ENCODE measurements around the gene KCNC4. TPM values are rescaled to one million over a fixed set of nuclear protein-coding genes. Genes with fewer than 3 reads are reported as not detected.

The KCNC4 gene
- total RNA-seq, 1 experiment from 2014 or later, result 0.48 TPM

DNA sequence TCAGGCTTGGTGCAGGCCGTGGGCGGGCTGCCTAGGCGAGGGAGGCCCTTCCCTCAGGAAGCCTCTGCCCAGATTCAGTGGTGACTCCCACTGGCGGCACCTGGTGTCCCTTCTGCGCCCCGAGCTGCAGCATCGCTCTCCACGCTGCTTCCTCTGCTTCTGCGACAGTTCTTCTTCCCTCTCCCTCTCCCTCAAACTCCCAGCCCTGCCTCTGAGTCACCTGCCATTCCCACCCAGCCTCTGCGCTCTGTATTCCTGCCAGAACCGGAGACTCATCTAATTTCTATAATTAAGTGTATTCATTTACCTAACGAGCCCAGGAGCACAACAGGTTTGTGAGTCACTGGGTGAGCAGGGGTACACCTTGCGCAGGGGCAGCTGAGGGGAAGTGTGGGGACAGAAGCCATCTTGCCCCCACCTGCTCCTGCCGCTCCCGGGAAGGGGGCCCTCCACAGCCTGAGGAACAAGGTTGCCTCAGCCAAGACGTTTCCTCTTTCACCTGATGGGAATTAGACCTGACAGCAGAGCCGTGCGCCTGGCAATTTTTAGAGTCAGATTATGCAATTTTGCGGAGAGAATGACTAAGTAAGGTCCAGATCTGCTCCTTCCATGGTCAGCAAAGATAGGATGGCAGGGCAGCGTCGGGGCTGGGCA lies 19.4 kb downstream of the KCNC4 start:
- no peak for DNase-seq (ENCODE audit: low spot score)

DNA sequence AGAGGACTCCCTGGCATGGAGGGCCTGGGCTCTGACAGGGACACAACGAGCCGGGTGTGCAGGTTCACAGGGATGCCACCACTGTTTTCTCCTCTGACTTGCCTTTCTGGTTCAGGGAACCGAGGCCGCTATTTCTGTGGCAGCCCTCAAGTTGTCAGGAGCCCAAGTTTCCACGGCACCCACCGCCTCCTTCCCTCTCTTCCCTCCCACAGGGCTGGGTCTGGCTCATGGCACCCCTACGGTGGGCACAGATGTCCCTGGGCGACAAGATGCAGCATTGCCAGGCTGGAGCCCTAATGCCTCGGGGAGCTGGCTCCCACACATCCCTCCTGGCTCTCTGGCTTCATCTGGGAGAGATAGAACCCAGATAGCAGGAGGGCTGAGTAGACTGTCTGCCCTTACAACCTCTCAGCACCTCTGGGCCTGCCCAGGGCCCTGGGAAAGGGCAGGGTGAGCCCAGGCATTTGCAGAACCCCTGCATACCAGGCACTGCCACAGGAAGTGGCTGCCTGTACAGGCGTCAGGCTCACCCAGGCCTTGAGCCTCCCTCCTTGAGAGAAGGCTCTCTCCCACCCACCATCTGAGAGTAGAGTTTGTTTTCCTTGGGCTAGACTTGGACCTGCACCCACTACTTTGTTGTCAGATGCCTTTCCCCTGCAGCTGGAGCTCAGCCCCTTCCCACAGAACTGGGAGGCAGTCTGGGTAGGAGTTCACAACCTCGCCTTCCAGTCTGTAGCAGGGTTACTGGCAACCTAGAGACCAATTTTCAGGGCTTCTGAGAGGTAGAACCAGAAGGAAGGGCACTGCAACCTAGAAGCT lies 20.5 kb downstream of the KCNC4 start:
- no peak for DNase-seq (ENCODE audit: low spot score)

DNA sequence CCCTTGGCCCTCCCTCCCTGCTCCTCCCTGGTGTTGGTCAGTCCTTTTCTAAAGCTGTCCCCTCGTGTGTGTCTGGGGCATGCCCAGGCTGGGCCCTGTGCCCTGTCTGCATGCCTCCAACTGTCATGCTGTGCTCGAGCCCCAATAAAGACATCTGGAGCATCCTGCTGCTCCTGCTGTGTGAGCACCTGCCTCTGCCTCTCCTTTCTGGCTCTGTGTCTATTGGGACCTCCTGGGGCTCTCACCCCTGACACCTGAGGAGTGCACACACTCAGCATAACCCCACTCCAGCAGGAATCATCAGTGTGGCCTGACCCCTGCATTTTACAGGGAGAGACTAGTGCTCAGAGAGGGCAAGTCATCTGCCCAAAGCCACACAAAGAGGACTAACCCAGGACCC lies 23.7 kb downstream of the KCNC4 start:
- DNase-seq (ENCODE audit: low spot score), result no peak

DNA sequence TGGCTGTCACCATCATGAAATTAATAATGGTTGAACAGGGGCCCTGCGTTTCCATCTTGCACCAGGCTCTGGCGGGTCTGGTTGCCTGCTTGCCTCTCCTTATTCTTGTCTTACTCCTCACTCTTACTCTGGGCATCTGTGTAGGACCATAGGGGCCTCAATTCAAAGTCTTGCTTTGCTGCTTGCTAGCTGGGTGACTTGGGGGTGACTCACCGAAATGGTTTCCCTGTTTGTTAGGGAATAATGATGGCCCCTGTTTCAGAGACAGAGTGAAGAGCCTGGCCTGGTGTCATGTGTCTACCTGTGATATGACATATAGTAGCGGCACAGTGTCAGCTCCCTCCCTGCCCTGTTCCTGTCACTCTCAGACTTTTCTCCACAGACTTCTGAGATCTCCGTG lies 24.6 kb downstream of the KCNC4 start:
- DNase-seq (ENCODE audit: low spot score), result no peak

DNA sequence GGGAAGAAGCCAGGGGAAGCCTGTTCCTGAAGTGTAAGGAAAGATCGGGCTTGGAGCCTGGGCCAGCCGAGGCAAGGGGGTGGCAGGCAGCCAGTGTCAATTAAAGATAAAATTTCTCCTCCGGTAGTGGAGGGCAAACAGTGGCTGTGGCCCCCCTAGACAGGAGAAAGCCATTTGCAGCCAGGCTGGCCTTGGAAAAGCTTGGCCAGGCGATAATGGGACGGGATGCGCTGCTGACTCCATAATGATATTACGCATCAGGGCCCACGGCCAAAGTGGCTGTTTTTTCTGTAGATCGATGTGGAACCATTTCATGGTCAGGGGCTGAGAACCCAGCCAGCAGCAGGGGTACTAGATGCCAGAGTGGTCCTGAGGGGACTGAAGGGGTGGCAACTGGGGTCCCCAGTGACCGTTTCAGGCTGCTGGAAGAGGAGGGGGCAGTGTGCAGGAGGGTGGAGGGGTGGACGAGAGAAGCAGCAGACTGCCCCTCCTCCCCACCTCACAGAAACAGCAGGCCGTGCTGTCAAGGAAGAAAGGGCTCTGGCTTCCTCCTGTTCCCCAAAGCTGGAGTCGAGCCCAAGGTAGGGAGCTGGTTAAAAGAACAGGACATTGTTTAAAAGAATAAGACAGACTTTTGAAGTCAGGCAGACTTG lies 25.2 kb downstream of the KCNC4 start:
- DNase-seq (ENCODE audit: low spot score), result no peak

DNA sequence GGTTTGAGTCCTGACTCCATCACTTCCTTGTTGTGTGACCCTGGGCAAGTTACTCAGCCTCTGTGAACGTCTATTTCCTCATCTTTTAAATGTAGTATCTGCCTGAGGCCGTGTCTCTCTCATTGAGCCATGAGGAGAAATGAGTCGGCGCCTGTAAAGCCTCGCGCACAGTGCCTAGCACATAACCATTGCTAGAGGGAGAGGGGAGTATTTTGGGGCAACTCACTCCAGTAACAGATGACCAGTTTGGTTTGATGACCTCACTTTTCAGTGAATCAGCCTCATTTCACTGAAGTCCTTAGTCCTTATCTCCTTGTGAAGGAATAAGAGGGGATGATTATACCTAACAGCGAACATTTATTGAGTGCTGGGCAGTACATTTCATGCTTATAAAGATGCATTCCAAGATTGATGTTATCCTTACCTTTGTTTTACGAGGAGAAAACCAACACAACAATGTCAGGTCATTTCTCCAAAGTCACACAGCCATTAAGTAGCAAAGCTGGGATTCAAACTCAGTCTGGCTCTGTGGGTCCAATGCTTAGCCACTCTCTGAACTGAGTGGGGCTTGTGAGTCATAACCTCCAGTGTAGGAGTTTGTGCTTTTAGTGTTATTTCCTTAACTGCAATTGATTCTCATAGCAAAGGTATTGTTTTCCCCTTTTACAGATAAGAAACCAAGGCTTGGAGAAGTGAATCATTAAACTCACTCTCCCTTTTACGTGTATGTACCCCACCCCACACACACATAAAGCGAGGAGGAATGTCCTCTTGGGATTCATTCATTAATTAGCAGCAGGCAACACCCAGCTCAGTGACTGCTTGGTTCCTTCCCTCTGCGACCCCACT lies 25.9 kb downstream of the KCNC4 start:
- no peak for DNase-seq (ENCODE audit: low spot score)

DNA sequence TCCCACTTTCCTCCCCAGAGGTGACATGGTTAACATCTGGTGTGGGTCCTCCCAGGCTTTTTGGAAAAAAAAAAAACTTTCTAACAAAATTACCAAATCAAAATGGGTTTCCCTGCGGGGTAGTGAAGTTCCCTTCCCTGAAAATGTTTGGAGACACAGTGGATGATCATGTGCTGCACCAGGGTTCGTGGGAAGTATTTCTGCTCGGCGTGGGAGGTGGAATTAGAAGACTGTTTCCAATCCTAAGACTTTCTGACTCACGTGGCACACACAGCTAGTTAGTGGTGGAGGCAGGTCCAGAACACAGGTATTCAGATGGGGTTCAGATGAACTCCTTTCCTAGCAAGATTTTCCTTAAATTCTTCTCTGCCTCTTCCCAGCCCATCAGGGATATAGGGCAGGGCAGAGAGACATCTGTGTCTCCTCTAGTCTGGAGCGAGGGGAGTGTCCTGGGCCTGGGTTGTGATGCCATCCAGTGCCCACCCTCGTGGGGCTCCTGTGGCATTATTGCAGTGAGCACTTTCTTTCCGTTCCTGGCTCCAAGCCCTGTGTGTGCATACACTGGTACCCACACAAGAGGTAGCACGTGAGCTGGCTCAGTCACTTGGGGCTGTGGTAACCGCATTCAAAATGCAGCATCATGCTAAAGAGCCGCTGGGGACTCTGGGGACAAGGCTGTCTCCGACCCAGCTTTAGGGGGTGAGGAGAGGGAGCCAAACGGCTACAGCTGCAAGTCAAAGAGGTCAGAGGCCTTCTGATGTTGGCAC lies 27.5 kb downstream of the KCNC4 start:
- DNase-seq (ENCODE audit: low spot score), result no peak

DNA sequence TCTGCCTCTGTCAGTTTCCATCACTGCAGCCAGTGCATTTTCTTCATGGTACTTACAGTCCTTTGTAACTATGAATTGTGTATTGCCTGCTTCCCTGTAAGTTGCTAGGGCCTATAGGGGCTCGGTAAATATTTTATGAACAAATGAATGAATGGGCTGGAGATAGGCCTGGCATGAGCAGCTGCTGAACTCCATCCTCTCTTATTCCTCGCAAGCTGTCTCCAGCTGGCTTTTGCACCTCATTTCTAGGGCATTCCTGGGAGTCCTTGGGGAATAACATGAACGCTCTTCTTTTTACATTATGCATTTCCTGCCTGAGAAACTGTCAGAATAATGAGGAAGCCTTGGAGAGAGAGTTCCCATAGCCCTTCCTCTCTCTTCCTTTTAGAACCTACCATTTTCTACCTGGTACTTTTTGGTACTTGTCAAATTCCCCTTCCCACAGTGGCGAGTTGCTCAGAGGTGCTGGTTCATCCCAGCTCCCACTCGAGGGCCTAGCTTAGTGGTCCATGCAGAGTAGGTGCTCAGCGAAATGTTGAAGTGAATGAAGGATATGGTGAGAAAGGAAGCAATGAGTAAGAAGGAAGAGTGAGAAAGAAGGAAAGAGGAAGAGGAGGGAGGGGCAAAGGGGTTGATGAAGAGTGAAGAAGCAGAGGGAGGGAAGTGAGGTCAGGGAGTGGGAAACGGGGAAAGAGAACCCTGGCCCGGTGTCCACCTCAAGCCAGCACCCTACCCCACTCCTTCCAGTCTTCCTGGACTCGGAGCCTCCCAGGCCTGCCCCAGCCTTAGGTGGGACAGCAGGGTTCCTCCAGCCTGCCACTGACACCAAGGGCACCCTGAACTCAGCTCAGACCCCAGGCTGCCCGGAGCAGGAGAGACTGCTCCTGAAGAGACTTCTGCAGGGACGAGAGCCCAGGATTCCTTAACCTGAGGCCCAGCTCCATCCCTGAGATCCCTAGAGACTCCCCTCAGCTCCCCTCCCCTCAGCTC lies 29.6 kb downstream of the KCNC4 start:
- DNase-seq (ENCODE audit: low spot score), result no peak

DNA sequence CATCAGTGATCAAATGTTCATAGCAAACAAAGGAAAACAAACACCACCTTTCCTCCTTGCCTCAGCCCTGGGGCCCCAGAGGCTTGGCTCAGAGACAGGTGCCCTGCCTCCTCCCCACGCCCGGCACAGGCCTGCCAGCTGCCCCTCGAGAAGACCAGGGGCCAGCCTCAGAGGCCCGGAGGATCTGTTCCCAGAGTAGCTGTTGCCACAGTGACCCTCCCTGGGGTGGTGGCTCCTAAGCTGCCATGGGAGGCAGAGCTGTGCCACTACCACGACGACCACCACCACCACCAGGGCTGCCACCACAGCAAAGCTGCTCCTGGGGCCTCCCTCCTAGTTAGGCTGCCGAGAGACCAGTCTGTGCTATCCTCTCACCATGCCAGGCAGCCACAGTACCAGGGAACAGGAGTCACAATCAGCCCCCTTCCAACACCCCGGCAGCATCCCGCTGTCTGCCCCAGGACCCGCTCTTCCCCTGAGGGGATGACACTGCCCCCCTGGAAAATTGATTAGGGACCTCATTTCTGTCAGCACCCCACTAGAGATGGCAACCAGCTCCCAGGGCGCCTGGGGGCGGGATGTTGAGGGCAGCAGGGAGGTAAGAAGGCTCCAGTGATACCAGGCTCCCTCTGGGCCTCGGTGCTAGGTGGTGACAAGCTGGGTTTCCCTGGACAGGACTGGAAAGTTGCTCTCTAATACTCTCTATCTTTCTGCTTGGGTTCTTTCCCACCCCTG lies 30.5 kb downstream of the KCNC4 start:
- no peak for DNase-seq (ENCODE audit: low spot score)

DNA sequence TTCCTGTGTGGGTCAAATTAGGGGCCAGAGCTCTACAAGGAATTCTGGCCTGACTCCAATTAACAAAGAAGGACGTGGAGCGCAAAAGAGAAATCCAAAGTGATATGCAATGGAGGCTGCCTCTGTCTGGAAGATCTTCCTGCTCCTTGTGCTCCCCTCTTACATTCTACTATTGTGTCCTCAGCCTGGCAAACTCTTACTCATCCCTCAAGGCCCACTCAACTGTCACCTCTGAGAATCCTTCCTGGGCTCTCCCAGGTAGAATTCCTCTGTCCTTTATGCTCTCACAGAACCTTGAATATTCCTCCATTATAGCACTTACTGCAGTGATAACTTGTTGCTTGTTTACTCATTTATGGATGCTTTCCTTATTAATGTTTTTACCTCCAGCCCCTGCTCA lies 31.4 kb downstream of the KCNC4 start:
- no peak for DNase-seq (ENCODE audit: low spot score)

DNA sequence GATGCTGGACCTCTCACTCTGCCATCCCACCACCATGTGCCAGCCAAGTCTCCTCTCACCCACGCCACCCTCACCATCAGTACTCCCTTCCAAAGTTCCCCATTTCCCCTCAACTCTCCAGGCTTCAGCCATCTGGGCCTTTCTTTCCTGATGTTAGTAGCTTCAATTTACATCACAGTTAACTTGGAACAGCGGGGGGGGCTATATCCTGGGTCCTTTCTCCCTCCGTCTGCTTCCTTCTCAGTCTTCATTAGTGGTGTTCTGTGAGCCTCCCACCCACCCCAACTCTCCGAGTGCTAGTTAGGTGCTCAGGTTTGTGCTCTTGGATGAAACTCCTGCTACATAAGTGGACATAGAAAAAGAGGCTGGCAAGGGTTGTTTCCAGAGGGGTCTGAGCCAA lies 31.9 kb downstream of the KCNC4 start:
- DNase-seq (ENCODE audit: low spot score), result no peak

DNA sequence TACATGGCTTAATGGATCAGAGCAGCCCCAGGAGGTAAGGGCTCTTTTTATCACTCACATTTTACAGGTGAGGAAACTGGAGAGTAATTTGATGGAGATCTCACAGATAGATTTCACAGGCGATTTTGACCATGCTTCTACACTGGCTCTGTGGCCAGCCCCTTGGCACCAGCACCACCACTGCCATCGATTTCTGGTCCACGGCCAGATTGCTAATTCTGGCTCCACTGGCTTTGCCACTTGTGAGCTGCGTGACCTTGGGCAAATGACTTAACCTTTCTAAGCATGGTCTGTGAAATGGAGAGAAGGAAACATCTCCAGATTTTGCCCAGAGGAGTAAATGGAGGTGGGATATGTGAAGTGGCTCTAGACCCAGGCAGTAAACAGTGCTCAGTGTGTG lies 32.6 kb downstream of the KCNC4 start:
- DNase-seq (ENCODE audit: low spot score), result no peak

DNA sequence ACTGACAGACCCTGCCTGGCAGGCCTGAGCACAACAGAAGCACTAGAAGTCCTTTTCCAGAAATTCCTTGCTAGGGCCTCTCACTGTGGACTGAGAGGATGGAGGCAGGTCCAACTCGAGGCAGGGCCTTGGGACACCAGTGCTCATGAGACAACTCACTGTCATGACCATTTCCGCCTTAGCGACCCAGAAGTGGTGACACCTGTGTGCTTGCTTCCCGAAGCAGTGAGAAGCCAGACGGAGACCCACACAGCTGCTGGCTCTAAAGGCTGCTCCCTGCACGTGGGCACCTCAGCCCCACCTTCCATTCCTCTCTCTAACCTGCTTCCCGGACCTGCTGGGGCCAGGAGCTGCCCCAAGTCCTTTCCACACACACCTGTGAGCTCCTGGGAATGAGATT lies 33.0 kb downstream of the KCNC4 start:
- no peak for DNase-seq (ENCODE audit: low spot score)

DNA sequence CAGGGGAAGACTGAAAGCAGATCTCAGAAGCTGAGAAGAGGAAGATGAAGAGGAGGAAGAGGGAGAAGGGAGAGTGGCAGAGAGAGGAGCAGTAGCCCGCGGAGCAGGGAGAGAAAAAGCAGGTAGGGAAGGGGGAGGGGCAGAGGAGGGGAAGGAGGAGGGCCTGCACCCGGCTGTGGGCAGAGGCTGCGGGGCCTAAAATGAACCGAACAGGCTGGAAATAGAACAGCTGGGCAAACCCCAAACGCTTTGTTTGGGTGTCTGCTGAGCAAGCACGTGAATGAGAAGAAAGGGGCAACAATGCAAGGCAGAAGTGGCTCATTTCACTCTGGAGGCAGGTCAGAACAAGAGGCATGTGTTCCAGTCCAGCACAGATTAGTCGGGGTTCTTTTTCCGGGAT lies 33.5 kb downstream of the KCNC4 start:
- no peak for DNase-seq (ENCODE audit: low spot score)

DNA sequence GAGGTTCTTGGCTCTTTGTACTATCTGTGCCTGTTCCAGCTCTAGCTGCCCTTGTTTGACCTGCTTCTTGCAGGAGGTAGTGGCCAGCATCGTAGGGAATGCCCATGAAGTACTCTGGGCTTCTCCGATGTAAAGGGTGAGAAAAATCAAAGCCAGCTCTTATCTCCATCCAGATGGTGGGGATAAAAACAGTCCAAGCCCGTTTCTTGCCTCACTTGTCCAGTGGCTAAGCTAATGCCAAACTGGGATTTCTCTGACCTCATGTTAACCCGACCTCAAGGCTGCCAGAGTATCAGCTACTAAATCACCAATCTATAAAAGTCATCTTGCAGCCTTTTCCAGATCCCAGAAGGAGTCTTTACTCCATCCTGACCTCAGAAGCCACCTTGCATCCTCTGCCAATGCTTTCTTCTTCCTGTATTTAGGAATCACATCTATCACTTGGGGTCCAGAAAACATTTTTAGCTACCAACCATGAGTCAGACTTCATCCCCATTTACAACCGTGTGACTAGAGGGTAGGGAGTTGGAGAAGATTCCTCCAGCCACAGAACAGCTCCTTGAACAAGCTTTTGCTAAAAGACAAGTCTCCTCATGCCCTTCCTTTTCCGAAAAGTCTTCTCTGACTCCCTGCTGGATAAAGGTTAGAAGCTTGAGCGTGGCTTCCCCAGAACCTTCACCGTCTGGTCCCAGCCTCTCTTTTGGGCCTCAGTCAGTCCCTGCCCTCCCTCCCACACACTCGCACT lies 35.9 kb downstream of the KCNC4 start:
- no peak for DNase-seq (ENCODE audit: low spot score)

DNA sequence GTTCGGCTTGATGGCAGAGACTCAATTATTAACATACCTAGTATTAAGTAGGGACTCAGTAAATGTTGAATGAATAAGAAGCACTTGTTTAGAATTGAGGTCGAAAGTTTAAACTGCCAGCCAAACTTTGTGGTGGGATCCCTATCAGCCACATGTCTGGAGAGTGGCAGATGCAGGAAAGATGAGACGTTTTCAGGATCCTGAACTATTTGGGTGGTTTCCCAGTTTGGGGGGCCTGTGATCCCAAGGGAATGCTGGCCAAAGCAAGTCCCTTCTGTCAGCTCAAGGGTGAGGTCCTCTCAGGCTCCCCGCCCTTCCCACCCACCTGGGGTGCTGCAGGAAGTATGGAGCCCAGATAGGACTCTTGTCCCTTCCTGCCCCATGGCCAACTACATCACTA lies 38.6 kb downstream of the KCNC4 start:
- no peak for DNase-seq (ENCODE audit: low spot score)

DNA sequence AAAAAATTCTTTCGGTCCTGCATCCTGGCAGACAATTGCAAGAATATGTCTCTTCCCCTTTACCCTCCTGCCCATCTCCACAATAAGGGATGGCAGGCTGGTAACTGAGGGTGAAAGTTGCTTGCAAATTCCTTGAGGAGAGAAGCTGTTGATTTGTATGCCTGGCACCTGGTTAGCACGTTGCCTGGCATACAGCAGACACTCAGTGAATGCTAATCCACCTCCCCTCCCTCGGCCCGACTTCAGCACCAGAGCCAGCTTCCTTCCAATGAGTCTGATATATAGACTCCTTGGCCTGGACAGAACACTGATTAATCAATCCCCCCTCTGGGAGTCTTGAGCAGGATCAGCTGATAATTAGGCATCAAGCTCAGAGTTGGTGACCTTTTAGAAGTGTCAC lies 39.1 kb downstream of the KCNC4 start:
- no peak for DNase-seq (ENCODE audit: low spot score)

DNA sequence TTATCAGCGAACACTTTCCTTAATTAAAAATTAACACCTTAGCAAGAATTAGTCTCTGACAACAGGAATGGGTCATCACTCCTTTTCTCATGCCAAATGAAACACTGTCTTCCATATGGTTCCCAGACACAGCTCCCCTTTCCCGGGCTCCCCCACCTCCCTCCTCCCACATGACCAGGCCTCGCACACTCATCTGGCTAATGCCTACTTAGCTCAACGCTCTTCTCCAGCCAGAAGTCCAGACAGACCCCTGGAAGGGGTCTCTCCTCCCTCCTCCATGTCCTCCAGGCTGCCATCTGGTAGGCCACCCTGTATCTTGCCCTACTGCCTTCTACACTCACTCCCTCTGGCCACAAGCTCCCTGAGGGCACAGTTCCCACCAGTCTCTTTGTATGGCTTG lies 39.9 kb downstream of the KCNC4 start:
- DNase-seq (ENCODE audit: low spot score), result no peak

DNA sequence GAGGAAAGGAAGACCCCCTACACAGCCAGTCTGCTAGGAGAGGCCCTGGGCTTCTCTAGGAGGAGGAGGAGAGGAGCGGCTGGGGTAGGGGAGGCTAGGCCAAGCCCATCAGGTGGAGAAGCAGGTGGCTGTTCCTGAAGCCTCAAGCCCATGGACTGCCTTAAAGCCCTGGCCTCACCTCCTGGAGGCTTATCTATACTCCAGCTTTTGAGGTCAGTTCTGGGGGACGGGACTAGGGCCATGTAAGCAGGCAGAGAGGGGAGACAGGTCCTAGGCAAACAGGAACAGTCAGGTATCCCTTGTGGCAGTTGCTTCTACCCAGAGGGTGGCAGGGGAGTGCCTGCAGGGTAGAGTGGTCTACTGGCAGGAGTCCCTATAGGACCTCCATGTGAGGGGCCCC lies 40.6 kb downstream of the KCNC4 start:
- no peak for DNase-seq (ENCODE audit: low spot score)
